OCI-LY7 (cell line): Measurements from ENCODE around the gene NCOR2. TPM values are rescaled to one million over a fixed set of nuclear protein-coding genes. Genes with fewer than 3 reads are reported as not detected.

Experiments used
- BruUV-seq: library from RNA; stranded (reverse); fragments of 400-500 nt; replicated peaks from 2 replicates; lab custom pipeline; 2021; lab: Mats Ljungman, UMichigan
- CTCF ChIA-PET: fragments of 300-600 bp; sonication (Branson Sonifier 250); formaldehyde crosslinking; loops from one replicate; lab custom pipeline; 2022; ENCODE audit warnings: antibody characterized with exemption; ENCODE audit not compliant: unreplicated experiment; lab: Charles Lee
- POLR2A ChIA-PET: fragments of 300-600 bp; sonication (Branson Sonifier 250); formaldehyde crosslinking; loops from one replicate; lab custom pipeline; 2022; ENCODE audit warnings: antibody characterized with exemption; lab: Charles Lee
- DNase-seq: peaks from one replicate; pipeline ENCODE4 v3.0.0-alpha.2; 2015; ENCODE audit warnings: low spot score
- H2AFZ ChIP-seq: fragments of 200-600 bp; sonication (generic), shearing (Covaris generic); 2 replicates; pipeline ENCODE4 v1.6.1; 2014; ENCODE audit warnings: mild to moderate bottlenecking, antibody characterized with exemption, low read length, moderate library complexity
- H3K27ac ChIP-seq: fragments of 200-600 bp; sonication (generic); 2 replicates; pipeline ENCODE4 v1.5.1; 2014; ENCODE audit warnings: mixed run types, low read depth, mild to moderate bottlenecking, moderate library complexity, low read length, inconsistent platforms; ENCODE audit not compliant: poor library complexity, severe bottlenecking
- H3K36me3 ChIP-seq: fragments of 200-600 bp; sonication (generic); 2 replicates; pipeline ENCODE4 v1.6.1; 2014; ENCODE audit warnings: mild to moderate bottlenecking, antibody characterized with exemption, low read length, moderate library complexity, mixed read lengths; ENCODE audit not compliant: insufficient read depth
- H3K4me1 ChIP-seq: fragments of 200-600 bp; sonication (generic); 2 replicates; pipeline ENCODE4 v1.5.1; 2014; ENCODE audit warnings: mild to moderate bottlenecking, low read length; ENCODE audit not compliant: insufficient read depth, poor library complexity, severe bottlenecking
- H3K4me2 ChIP-seq: fragments of 200-600 bp; sonication (generic); 2 replicates; pipeline ENCODE4 v1.6.1; 2014; ENCODE audit warnings: mild to moderate bottlenecking, low read length
- H3K4me3 ChIP-seq: fragments of 200-600 bp; sonication (generic); 2 replicates; pipeline ENCODE4 v1.5.1; 2014; ENCODE audit warnings: mild to moderate bottlenecking, low read depth, low read length; ENCODE audit not compliant: poor library complexity, severe bottlenecking
- H3K79me2 ChIP-seq: fragments of 200-600 bp; sonication (generic); 2 replicates; pipeline ENCODE4 v1.6.1; 2016; ENCODE audit warnings: low read depth, mild to moderate bottlenecking, low read length, moderate library complexity, mixed read lengths; ENCODE audit not compliant: insufficient read depth
- H3K9me2 ChIP-seq: fragments of 200-600 bp; sonication (generic); 2 replicates; pipeline ENCODE4 v1.6.1; 2016; ENCODE audit warnings: mild to moderate bottlenecking, low read length, mixed read lengths; ENCODE audit not compliant: insufficient read depth
- H3K9me3 ChIP-seq: fragments of 200-600 bp; sonication (generic); 2 replicates; pipeline ENCODE4 v1.6.1; 2014; ENCODE audit warnings: mild to moderate bottlenecking, mixed run types, low read length, mixed read lengths
- H4K20me1 ChIP-seq: fragments of 200-600 bp; sonication (generic); 2 replicates; pipeline ENCODE4 v1.6.1; 2014; ENCODE audit warnings: mild to moderate bottlenecking, antibody characterized with exemption, low read length, moderate library complexity, mixed read lengths; ENCODE audit not compliant: insufficient read depth
- CTCF ChIP-seq: fragments of 200-600 bp; sonication (generic); conservative IDR thresholded peaks from 2 replicates; pipeline ENCODE4 v1.5.1; 2014; ENCODE audit warnings: mild to moderate bottlenecking, antibody characterized with exemption, low read length, moderate library complexity, mixed read lengths
- EZH2phosphoT487 ChIP-seq: fragments of 200-600 bp; sonication (generic); IDR thresholded peaks from 2 replicates; pipeline ENCODE4 v1.6.1; 2018; ENCODE audit warnings: low read depth, borderline replicate concordance, mild to moderate bottlenecking, mixed run types, antibody characterized with exemption, low read length, moderate library complexity, mixed read lengths
- intact Hi-C: fragments of 100-400 bp; cut with micrococcal nuclease; formaldehyde crosslinking; loops from one replicate; pipeline ENCODE4 v1.10.0; 2022; ENCODE audit not compliant: unreplicated experiment
- total RNA-seq, 2 experiments: library from RNA; depleted of rRNA in 1 of 2; stranded (reverse); fragments of >200 nt in 1 of 2; shearing (Covaris generic) in 1 of 2; gene quantifications; 2 replicates each; pipeline ENCODE4 v1.2.3, GENCODE V29; 2014 to 2022

Gene NCOR2
- total RNA-seq, 2 experiments from 2014 or later, result 22.7 to 159 TPM

GRCh38 chr12:124545508-124546418 is 21.6 kb downstream of the NCOR2 start:
- ChIA-PET CTCF (no interaction called here), POLR2A (interaction anchor here (1.1 kb wide), 1 partner anchor 17 kb away, joined by 3 read pairs; no protein-coding TSS in a partner anchor)
- DNase-seq, result no peak
- no peak for TF ChIP-seq CTCF
- intact Hi-C loops, result no loop called here
- Histone ChIP-seq H3K9me2 (no peaks in the 10 kb centered on the region), H4K20me1 (peaks cover 11% of the 10 kb centered on the region), H3K4me2 (0 out of 2 replicates have a peak overlapping the region, but pooled peaks have one; percentile 2), H3K9me3 (no peaks in the 10 kb centered on the region), H3K4me1 (peaks cover 41% of the 10 kb centered on the region), H3K79me2 (peaks cover 17% of the 10 kb centered on the region; the same call in 1 of the 2 replicates), H3K36me3 (peaks cover 7% of the 10 kb centered on the region; the same call in 1 of the 2 replicates), H3K27ac (no peak overlapping the region), H2AFZ (no peak overlapping the region), H3K4me3 (no peak overlapping the region)
- BruUV-seq, result no TSS peak

- POLR2A ChIA-PET, result no interaction called here
- Histone ChIP-seq H3K9me3 (no peaks in the 10 kb centered on the region), H3K79me2 (peaks cover 11% of the 10 kb centered on the region; the same call in 1 of the 2 replicates), H4K20me1 (peaks cover 4% of the 10 kb centered on the region; the same call in 1 of the 2 replicates), H3K4me3 (no peak overlapping the region), H3K27ac (no peak overlapping the region), H3K9me2 (no peaks in the 10 kb centered on the region), H3K4me1 (peaks cover 36% of the 10 kb centered on the region), H3K4me2 (peak overlapping the region; percentile 71), H2AFZ (no peak overlapping the region), H3K36me3 (peaks cover 7% of the 10 kb centered on the region; the same call in 1 of the 2 replicates)
- intact Hi-C loops, result no loop called here
- no TSS peak for BruUV-seq
- no peak for DNase-seq
- CTCF ChIA-PET, result no interaction called here
- no peak for TF ChIP-seq EZH2phosphoT487
- TF ChIP-seq CTCF, result no peak
These were observed 22.4 kb downstream of the NCOR2 start for GRCh38 chr12:124544983-124545382.
